Neutrophil (primary cell): ENCODE data around the gene TNNT1.

Source experiments
- H3K27ac ChIP-seq: fragments of 200-600 bp; sonication (generic); 2 replicates; pipeline ENCODE4 v1.5.1; 2016; ENCODE audit warnings: mild to moderate bottlenecking, moderate library complexity
- H3K27me3 ChIP-seq: fragments of 200-600 bp; sonication (generic); 2 replicates; pipeline ENCODE4 v1.6.0; 2016; ENCODE audit warnings: mild to moderate bottlenecking
- H3K36me3 ChIP-seq: fragments of 200-600 bp; sonication (generic); 2 replicates; pipeline ENCODE4 v1.5.1; 2017
- H3K4me1 ChIP-seq, 2 experiments: fragments of 200-600 bp in 1 of 2; sonication (generic) in 1 of 2; 1 replicate in 1 of 2; 2 replicates in 1 of 2; pipeline versions ENCODE4 v1.5.1 to v1.6.1; 2013 to 2016; ENCODE audit warnings: low read depth in 1 of 2, low read length in 1 of 2, mild to moderate bottlenecking in 1 of 2, moderate library complexity in 1 of 2; ENCODE audit not compliant: control insufficient read depth in 1 of 2, insufficient read depth in 1 of 2
- H3K4me3 ChIP-seq, 2 experiments: fragments of 200-600 bp in 1 of 2; sonication (generic) in 1 of 2; 1 replicate in 1 of 2; 2 replicates in 1 of 2; pipeline ENCODE4 v1.5.1; 2013 to 2016; ENCODE audit warnings: low read depth in 1 of 2, low read length in 1 of 2, mild to moderate bottlenecking in 1 of 2, moderate library complexity in 1 of 2
- H3K9me3 ChIP-seq: fragments of 200-600 bp; sonication (generic); 2 replicates; pipeline ENCODE4 v1.5.1; 2016
- CTCF ChIP-seq: fragments of 200-600 bp; sonication (generic); IDR thresholded peaks from 2 replicates; pipeline ENCODE4 v1.5.1; 2016; ENCODE audit warnings: antibody characterized with exemption

Gene TNNT1

GRCh38 chr19:55089342-55089944, 59.6 kb downstream of the TNNT1 start:
- H3K36me3 ChIP-seq, result peaks cover 45% of the 10 kb centered on the region
- H3K27me3 ChIP-seq, result peaks cover 42% of the 10 kb centered on the region
- H3K4me1 ChIP-seq, result peaks cover 6 to 12% of the 10 kb centered on the region in 2 experiments
- H3K27ac ChIP-seq, result no peak overlapping the region
- H3K4me3 ChIP-seq, result no peak overlapping the region
- TF ChIP-seq CTCF, result no peak
- no peaks in the 10 kb centered on the region for H3K9me3 ChIP-seq

GRCh38 chr19:55088543-55089341, 60.3 kb downstream of the TNNT1 start:
- Histone ChIP-seq H3K27ac (no peak overlapping the region), H3K27me3 (peaks cover 49% of the 10 kb centered on the region), H3K36me3 (peaks cover 42% of the 10 kb centered on the region), H3K9me3 (no peaks in the 10 kb centered on the region), H3K4me3 (no peak overlapping the region), H3K4me1 (peaks cover 6 to 12% of the 10 kb centered on the region in 2 experiments)
- TF ChIP-seq CTCF, result peak; percentile 67

GRCh38 chr19:55088021-55088451, 61.0 kb downstream of the TNNT1 start:
- no peak for TF ChIP-seq CTCF
- Histone ChIP-seq H3K9me3 (no peaks in the 10 kb centered on the region), H3K27ac (no peak overlapping the region), H3K36me3 (peaks cover 41% of the 10 kb centered on the region), H3K27me3 (peaks cover 56% of the 10 kb centered on the region), H3K4me3 (no peak overlapping the region), H3K4me1 (peaks cover 6 to 12% of the 10 kb centered on the region in 2 experiments)

GRCh38 chr19:55087542-55087901, 61.5 kb downstream of the TNNT1 start:
- no peak for TF ChIP-seq CTCF
- peaks cover 7 to 14% of the 10 kb centered on the region in 2 experiments for H3K4me1 ChIP-seq
- H3K27me3 ChIP-seq, result peaks cover 61% of the 10 kb centered on the region
- peaks cover under 1% of the 10 kb centered on the region for H3K9me3 ChIP-seq
- H3K27ac ChIP-seq, result no peak overlapping the region
- peak overlapping the region in 1 of 2 experiments; percentile 9 for H3K4me3 ChIP-seq
- H3K36me3 ChIP-seq, result peaks cover 36% of the 10 kb centered on the region

GRCh38 chr19:55086730-55087541, 62.1 kb downstream of the TNNT1 start:
- H3K36me3 ChIP-seq, result peaks cover 30% of the 10 kb centered on the region
- H3K27ac ChIP-seq, result no peak overlapping the region
- H3K27me3 ChIP-seq, result peaks cover 67% of the 10 kb centered on the region
- H3K9me3 ChIP-seq, result peaks cover 6% of the 10 kb centered on the region
- H3K4me3 ChIP-seq, result peak overlapping the region in 1 of 2 experiments; percentile 9
- peaks cover 12 to 20% of the 10 kb centered on the region in 2 experiments for H3K4me1 ChIP-seq
- TF ChIP-seq CTCF, result no peak
